IMR-90 (cell line): ENCODE data around the gene VPS33B.

Source experiments
- BHLHE40 ChIP-seq: fragments of 150-350 bp; IDR thresholded peaks from 2 replicates; pipeline ENCODE4 v1.6.1; 2016; ENCODE audit warnings: mild to moderate bottlenecking, low read depth, low read length
- MAFK ChIP-seq: IDR thresholded peaks from 2 replicates; pipeline ENCODE4 v1.6.1; 2012; ENCODE audit warnings: low read depth, low read length, improper control_type of control experiment
- POLR2A ChIP-seq: IDR thresholded peaks from 2 replicates; pipeline ENCODE4 v1.6.1; 2012; ENCODE audit warnings: mild to moderate bottlenecking, low read depth, low read length
- RAD21 ChIP-seq: IDR thresholded peaks from 2 replicates; pipeline ENCODE4 v1.6.1; 2012; ENCODE audit warnings: low read length, improper control_type of control experiment
- RCOR1 ChIP-seq: IDR thresholded peaks from 2 replicates; pipeline ENCODE4 v1.6.1; 2012; ENCODE audit warnings: mild to moderate bottlenecking, low read length, improper control_type of control experiment; ENCODE audit not compliant: insufficient replicate concordance
- RFX5 ChIP-seq: IDR thresholded peaks from 2 replicates; pipeline ENCODE4 v1.8.0; 2012; ENCODE audit warnings: low read depth, mild to moderate bottlenecking, low read length, moderate library complexity
- SMC3 ChIP-seq: fragments of 150-350 bp; IDR thresholded peaks from 2 replicates; pipeline ENCODE4 v1.6.1; 2016; ENCODE audit warnings: low read depth, mild to moderate bottlenecking, antibody characterized with exemption, low read length, moderate library complexity
- TF ChIP-seq, protein P1 (sequence below): conservative IDR thresholded peaks from 2 replicates; pipeline ENCODE4 v1.5.1; 2012; ENCODE audit warnings: mild to moderate bottlenecking, low read depth, low read length, improper control_type of control experiment
- TF ChIP-seq, protein P2 (sequence below): fragments of 150-350 bp; IDR thresholded peaks from 2 replicates; pipeline ENCODE4 v1.6.1; 2017; ENCODE audit warnings: mild to moderate bottlenecking, antibody characterized with exemption, low read length, low read depth

DNA sequence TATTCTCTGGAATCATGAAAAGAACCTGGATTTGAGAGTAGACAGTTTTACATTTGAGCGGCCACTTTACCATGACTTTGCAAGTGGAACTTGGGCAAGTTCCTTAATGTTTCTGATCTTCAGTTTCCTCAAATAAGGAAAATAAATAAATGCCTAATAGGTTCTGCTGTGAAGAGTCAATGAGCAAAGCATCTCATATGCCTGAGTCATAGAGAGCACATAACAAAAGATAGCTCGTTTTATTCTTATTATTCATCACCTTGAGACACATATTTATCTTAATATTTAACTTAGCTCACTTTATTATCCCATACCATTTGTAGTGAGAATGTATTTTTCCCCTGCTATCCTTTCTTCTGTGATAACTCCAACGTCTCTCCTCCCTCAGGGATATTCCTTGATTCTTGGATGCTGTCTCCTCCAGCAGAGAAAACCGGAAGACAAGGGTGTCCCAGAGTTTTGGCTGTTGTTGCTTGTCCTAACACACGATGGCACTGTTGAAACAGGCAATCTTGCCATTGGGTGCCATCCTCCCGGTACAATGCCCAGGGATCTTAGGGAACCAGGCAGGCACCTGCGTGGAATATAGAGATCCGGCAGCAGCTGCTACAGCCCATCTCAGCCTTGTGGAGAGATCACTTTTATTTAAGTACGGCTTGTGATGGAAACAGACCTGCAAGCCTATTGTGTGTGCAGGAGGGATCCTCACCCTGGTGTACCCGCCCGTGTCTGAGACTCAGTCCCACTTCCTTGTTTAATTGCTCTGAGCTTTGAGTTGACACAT, 33.3 kb upstream of the VPS33B start:
- peak; percentile 55 for TF ChIP-seq SMC3
- TF ChIP-seq, protein P1, sequence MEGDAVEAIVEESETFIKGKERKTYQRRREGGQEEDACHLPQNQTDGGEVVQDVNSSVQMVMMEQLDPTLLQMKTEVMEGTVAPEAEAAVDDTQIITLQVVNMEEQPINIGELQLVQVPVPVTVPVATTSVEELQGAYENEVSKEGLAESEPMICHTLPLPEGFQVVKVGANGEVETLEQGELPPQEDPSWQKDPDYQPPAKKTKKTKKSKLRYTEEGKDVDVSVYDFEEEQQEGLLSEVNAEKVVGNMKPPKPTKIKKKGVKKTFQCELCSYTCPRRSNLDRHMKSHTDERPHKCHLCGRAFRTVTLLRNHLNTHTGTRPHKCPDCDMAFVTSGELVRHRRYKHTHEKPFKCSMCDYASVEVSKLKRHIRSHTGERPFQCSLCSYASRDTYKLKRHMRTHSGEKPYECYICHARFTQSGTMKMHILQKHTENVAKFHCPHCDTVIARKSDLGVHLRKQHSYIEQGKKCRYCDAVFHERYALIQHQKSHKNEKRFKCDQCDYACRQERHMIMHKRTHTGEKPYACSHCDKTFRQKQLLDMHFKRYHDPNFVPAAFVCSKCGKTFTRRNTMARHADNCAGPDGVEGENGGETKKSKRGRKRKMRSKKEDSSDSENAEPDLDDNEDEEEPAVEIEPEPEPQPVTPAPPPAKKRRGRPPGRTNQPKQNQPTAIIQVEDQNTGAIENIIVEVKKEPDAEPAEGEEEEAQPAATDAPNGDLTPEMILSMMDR = peak; percentile 68
- TF ChIP-seq, protein P2, sequence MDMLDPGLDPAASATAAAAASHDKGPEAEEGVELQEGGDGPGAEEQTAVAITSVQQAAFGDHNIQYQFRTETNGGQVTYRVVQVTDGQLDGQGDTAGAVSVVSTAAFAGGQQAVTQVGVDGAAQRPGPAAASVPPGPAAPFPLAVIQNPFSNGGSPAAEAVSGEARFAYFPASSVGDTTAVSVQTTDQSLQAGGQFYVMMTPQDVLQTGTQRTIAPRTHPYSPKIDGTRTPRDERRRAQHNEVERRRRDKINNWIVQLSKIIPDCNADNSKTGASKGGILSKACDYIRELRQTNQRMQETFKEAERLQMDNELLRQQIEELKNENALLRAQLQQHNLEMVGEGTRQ = no peak
- TF ChIP-seq RAD21 = peak; percentile 68
- TF ChIP-seq RFX5 = no peak
- no peak for TF ChIP-seq RCOR1
- TF ChIP-seq MAFK = no peak
- TF ChIP-seq BHLHE40 = no peak
- TF ChIP-seq POLR2A = no peak
